GM18858 (cell line): ENCODE data around the gene ANKRD13C.
A peak's percentile ranks its signal among the peaks of the same experiment; 100 is the strongest.
"Not testable (repeated sequence)": the region's sequence is repeated elsewhere in the genome, so short reads cannot be mapped to it uniquely, and the experiment has no call there.

Source experiments
- ATAC-seq: cut with Tn5 transposase; IDR thresholded peaks from one replicate; pipeline ENCODE4 v1.9.1; 2021; ENCODE audit not compliant: unreplicated experiment

Gene ANKRD13C

GRCh38 chr1:70354332-70355110 lies at the start of gene ANKRD13C:
TSS of gene ANKRD13C (minus strand) at chr1:70354722. CDS start at chr1:70354408, 314 bp downstream.
- ATAC-seq, result peak; percentile 84

GRCh38 chr1:70403759-70404158 lies 49.2 kb upstream of the ANKRD13C start:
- ATAC-seq, result no peak

- ATAC-seq, result no peak
These were observed 47.5 kb upstream of the ANKRD13C start for GRCh38 chr1:70401974-70402373.

- no peak for ATAC-seq
These were observed 45.8 kb upstream of the ANKRD13C start for GRCh38 chr1:70400335-70400734.

GRCh38 chr1:70397013-70397412 lies 42.5 kb upstream of the ANKRD13C start:
- no peak for ATAC-seq

- no peak for ATAC-seq
These were observed 42.1 kb upstream of the ANKRD13C start for GRCh38 chr1:70396607-70397006.

- ATAC-seq, result no peak
These were observed 38.1 kb upstream of the ANKRD13C start for GRCh38 chr1:70392626-70393025.

GRCh38 chr1:70387507-70387906 lies 33.0 kb upstream of the ANKRD13C start:
- ATAC-seq, result no peak

- no peak for ATAC-seq
These were observed 31.6 kb upstream of the ANKRD13C start for GRCh38 chr1:70386121-70386520.

GRCh38 chr1:70385477-70385876 lies 31.0 kb upstream of the ANKRD13C start:
- no peak for ATAC-seq

- ATAC-seq, result no peak
These were observed 30.0 kb upstream of the ANKRD13C start for GRCh38 chr1:70384542-70384941.

GRCh38 chr1:70383483-70383882 lies 29.0 kb upstream of the ANKRD13C start:
- no peak for ATAC-seq

- peak; percentile 87 for ATAC-seq
These were observed 28.2 kb upstream of the ANKRD13C start for GRCh38 chr1:70382682-70383081.

- ATAC-seq, result no peak
These were observed 21.7 kb upstream of the ANKRD13C start for GRCh38 chr1:70376196-70376595.

GRCh38 chr1:70373580-70373979 lies 19.1 kb upstream of the ANKRD13C start:
- ATAC-seq, result not testable (repeated sequence)

- ATAC-seq, result no peak
These were observed 17.9 kb upstream of the ANKRD13C start for GRCh38 chr1:70372426-70372825.

- ATAC-seq, result not testable (repeated sequence)
These were observed 17.1 kb upstream of the ANKRD13C start for GRCh38 chr1:70371586-70371985.

- ATAC-seq, result not testable (repeated sequence)
These were observed 12.9 kb upstream of the ANKRD13C start for GRCh38 chr1:70367397-70367796.

- ATAC-seq, result not testable (repeated sequence)
These were observed 12.5 kb upstream of the ANKRD13C start for GRCh38 chr1:70366997-70367396.

GRCh38 chr1:70366425-70366952 lies 12.0 kb upstream of the ANKRD13C start:
- not testable (repeated sequence) for ATAC-seq

GRCh38 chr1:70364439-70364838 lies 9.9 kb upstream of the ANKRD13C start:
- ATAC-seq, result no peak

- ATAC-seq, result no peak
These were observed 7.3 kb upstream of the ANKRD13C start for GRCh38 chr1:70361727-70362398.
